HG02943 (cell line): Measurements from ENCODE around the gene CCNYL1.
"Not testable (repeated sequence)": the region's sequence is repeated elsewhere in the genome, so short reads cannot be mapped to it uniquely, and the experiment has no call there.

Experiments
- ATAC-seq: cut with Tn5 transposase; IDR thresholded peaks from one replicate; pipeline ENCODE4 v1.9.1; 2021; ENCODE audit warnings: mild to moderate bottlenecking, low read depth, moderate library complexity; ENCODE audit not compliant: unreplicated experiment

Gene CCNYL1

DNA sequence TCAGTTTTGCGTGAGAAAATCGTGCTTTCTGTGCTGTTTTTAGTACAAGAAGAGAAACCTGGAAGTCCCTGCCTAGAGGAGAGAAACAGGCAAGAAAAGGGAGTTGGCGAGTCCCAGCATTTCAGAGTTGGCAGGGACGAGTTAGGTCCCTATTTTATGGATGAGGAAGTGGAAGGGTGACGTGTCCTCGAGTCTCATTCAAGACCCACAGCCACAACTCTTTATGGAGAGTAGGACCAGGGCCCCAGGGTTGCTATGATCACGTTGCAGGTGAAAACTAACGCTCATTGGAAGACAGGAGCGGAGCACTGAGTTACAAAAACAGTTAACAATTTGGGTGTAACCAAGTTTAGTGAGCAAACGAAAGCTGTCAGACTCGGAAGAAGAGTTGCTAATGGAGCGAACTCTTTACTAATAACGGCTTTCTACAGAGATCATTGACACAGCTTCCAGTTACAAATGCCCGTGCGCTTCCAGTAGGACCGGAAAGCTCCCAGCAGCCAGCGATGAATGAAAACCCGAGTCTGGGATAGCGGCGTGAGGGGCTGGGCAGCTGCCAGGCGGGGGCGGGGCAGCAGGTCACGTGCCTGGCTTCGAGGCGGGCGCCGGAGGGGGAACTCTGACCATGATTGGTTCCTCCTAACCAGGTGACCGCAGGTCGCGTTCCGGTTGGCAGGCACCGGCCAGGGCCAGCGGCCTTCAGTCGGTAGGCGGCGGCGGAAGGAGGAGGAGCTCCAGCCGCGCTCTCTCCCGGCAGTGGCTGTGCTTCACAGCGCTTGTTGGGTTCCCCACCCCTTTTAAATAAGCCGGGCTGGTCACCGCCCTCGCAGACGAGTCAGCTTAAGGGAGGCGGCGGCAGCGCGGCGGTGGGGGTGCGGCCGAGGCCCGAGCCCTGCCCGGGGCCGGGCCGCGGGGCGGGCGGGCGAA lies at the start of gene CCNYL1:
TSS of gene CCNYL1 (plus strand) at position 827 of the 927 bp plus-strand sequence. CDS start 257 bp downstream, outside the sequence.
- peak; percentile 97 for ATAC-seq

DNA sequence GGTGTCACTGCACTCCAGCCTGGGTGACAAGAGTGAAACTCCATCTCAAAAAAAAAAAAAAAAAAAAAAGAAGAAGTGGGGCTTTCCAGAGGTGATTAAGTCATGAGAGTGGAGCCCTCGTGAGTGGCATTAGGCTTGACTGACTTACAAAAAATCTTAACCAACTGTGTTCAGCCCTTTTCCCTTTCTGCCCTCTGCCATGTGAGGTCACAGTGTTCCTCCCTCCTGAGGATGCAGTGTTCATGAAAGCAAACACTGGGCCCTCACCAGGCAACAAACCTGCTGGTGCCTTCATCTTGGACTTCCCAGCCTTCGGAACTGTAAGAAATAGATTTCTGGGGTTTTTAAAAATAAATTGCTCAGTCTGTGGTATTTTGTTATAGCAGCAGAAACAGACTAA lies 49.2 kb upstream of the CCNYL1 start:
- peak; percentile 78 for ATAC-seq

DNA sequence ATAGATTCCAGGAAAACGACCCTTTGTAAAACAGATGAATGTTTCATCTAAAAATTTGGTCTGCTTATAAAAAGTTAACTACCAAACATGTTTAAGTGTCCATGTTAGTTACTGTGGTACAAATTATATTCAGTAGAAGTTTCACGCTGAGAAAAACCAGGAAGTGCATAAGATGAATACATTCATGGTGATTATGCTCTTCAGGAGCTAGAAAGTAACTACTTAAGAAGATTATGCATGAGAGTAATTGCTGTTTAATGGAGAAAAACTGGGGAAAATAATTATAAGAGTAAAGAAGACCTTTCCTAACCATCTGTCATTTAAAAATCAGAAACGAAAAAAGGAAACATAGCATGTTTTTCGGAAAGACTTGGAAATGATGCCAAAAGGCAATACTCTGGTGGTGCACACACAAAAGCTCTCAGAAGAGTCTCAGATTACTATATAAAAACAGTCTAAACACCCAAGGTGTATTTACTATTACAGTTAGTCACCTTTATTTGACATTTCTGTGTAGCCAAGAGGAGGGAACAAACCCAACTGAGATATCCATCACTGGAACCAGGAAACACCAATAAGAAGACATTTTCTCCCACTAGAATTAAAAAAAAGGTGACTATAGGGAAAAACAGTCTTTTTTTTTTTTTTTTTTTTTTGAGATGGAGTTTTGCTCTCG lies 47.4 kb upstream of the CCNYL1 start:
- ATAC-seq = no peak

DNA sequence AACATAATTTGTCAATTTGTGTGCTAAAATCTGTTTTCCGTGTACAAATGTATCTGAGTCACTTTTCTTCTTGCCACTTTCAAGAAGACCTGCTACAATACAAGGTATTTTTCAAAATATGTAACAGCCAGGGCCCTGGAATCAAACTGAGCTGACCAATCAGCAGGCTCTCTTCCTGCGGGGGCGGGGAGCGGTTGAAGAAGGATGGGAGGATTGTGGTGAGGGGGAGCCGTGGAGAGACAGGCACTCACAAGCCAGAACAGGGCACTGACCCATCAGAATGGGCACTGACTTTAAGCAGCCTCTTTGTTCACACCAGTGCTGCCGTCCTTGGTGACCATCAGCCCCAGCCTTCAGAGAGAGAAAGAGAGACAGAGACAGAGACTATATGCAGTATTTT lies 40.6 kb upstream of the CCNYL1 start:
- ATAC-seq = no peak

DNA sequence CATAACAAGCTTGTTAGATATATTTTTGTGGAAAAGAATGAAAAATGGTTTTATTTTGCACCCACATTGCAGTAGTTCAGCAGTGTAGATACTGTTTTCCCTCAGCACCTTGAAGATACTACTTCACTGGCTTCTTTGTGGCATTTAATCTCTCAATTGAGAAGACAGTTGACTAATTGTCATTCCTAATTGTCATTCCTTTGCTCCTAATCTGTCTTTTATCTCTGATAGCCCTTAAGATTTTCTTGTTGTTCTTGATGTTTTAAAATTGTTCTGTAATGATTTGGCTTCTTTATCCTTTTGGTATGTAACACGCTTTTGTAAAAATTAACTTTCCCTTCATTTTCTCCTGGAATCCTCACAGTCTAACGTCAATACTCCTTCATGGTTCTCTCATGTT lies 38.0 kb upstream of the CCNYL1 start:
- ATAC-seq = no peak

DNA sequence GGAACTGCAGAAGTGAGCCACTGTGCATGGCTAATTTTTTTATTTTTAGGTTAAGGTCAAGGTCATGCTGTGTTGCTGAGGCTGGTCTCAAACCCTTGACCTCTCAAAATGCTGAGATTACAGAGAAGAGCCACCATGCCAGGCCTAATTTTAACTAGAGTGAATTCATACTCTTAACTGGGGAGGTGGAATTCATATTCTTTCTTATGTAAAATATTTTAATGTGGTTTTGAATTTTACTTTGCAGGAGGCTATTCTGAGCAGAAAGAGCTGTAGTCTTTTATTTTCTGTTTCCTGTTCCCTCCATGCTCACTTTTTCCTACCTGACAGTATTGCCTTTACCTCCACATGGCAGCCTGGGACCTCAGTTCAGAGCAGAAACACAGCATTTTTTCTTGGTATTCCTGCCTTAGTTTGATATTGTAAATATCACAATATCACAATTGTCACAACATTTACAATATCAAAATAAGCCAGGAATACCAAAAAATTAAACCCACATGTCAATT lies 37.1 kb upstream of the CCNYL1 start:
- no peak for ATAC-seq

DNA sequence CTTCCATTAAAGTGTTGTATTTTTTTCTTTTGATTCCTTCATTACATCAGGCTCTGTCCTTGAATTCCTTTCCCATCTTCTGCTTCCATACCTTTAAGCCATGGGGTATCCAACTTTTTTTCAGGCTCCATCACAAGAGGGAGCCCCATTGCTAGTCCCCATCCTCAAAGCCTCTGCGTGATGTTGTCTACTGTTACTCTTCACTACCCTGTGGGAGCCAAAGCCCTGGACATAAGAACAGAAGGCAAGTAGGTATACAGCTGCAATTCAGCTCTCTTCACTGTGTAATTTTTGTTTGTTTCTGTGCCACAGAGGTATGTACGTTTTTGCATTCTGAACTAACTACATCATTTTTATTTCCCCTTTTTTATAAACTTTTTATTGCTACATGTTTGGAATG lies 36.6 kb upstream of the CCNYL1 start:
- ATAC-seq = no peak

DNA sequence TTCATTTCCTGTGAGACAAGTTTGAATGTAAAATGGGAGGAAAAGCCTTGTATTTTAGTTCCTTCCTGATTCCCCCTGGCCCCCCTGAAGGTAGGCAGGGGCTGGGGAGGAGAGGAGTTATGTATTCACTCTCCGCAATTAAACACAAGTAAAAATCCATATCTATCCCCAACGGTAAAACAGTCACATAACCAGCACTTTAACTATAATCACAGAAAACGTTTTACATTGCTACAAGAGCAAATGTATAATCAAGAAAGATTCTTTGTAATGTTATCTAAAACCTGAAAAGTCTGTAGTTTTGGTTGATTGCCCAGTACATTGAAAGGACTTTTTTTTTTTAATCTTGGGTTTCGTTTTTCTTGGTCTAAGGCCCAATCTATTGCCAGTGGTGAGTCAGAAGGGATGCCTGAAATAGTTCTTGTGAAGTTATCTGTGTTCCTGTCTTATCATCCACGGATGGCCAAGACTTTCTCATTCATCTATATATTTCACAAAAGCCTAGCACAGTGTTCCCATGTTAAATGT lies 34.5 kb upstream of the CCNYL1 start:
- ATAC-seq = no peak

DNA sequence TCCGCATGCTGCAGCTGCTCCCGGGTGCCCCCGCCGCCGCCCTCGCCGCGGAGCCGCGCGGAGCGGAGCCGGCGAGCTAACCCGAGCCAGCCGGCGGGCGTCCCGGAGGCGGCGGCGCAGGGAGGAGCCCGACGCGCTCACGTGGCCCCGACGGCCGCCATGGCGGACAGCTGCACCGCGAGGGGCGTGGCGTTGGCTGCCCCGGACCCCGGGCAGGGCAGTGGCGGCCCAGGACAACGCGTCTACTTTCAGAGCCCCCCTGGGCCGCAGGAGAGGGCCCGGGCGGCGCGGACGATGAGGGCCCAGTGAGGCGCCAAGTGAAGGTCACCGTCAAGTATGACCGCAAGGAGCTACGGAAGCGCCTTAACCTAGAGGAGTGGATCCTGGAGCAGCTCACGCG lies 30.0 kb upstream of the CCNYL1 start:
- ATAC-seq = no peak

DNA sequence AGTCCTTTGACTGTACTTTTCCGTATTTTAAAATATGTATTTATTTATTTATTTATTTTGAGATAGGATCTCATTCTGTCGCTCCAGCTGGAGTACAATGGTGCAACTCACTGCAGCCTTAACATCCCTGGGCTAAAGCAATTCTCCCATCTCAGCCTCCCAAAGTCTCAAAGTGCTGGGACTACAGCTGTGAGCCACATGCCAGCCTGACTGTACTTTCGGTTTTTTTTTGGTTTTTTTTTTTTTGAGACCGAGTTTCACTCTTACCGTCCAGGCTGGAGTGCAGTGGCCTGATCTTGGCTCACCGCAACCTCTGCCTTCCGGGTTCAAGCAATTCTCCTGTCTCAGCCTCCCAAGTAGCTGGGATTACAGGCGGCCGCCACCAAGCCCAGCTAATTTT lies 28.9 kb upstream of the CCNYL1 start:
- no peak for ATAC-seq

DNA sequence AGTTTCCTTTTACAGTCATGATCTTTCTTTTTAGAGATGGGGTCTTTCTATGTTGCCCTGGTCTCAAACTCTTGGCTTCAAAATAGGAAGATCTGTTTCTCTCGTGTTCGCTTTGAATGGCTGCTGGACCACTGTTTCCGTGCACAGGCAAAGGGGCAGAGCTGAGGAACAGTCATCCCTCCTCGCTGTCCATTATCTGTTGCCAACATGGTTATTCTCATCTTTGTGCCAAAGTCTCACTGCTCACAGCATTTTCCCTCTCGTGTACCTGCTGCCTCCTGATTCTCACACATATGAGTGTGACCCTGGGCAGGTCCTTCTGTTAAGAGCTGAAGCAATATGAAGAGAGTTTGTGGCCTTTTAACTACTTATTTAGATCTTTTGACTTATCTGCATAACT lies 28.0 kb upstream of the CCNYL1 start:
- no peak for ATAC-seq

DNA sequence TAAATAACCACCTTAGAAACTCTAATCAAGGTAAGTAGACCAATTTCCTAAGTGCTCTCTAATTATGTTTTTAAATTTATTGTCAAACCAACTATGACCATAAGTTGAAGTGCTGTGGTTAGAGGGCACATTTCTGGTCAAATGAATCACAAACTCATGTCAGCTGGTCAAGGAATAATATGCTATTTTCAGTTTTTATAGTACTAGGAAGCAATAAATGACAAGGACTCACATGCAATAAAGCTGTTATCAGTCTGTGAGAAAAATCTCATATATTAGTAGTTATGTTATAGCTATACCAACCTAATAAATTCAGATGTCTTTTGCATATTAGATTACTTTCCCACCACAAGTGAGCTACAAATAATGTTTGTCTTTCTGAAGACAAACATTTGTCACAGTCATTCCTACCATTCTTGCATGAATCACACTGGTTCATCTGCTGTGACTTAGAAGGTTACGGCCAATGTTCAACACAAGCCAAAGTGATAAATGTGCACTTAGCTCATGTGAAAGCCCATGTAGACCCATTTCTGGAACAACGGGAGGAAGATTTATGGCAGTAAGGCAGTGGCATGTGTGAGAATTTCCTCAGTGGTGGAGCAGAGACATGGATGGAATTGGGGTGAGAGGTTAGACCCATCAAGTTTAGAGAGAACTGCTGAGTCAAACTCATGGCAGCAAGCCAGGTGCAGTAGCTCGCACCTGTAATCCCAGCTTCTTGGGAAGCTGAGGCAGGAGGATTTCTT lies 27.4 kb upstream of the CCNYL1 start:
- ATAC-seq = no peak

DNA sequence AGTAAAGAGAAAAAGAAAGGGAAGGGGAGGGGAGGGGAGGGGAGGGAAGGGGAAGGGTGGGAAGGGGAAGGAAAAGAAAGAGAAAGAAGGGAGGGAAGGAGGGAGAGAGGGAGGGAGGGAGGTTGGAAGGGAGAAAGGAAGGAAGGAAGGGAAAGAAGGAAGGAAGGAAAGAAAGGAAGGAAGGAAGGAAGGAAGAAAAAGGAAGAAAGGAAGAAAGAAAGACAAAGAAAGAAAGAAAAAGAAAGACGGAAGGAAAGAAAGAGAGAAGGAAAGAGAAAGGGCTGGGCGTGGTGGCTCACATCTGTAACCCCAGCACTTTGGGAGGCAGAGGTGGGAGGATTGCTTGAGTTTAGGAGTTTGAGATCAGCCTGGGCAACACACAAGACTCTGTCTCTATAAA lies 24.6 kb upstream of the CCNYL1 start:
- ATAC-seq = no peak

DNA sequence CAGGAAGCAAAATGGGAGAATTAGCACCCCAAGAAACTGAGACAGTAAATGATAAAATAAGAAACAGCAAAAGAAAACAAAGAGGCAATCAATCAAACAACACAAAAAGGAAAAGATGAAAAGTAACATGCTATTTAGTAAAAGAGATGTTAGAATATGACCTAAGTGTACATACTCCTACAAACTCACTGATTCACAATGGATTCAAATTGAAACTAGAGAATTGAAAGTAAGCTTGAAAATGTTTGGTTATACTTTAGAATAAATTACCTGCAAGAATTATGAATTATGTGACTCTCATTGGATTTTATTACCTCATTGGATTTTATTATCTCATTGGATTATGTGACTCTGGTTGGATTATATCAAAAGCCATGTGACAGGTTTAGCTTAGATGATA lies 22.8 kb upstream of the CCNYL1 start:
- ATAC-seq = no peak

DNA sequence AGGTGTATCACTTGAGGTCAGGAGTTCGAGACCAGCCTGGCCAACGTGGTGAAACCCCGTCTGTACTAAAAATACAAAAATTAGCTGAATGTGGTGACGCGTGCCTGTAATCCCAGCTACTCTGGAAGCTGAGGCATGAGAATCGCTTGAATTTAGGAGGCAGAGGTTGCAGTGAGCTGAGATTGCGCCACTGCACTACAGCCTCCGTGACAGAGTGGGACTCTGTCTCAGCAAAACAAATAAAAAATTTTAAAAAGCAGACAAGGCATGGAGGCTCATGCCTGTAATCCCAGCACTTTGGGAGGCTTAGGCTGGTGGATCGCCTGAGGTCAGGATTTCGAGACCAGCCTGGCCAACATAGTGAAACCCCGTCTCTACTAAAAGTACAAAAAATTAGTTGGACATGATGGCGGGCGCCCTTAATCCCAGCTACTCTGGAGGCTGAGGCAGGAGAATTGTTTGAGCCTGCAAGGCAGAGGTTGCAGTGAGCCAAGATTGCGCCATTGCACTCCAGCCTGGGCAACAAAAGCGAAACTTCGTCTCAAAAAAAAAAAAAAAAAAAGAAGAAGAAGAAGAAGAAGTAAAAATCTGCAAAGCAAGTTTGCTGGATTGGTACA lies 20.5 kb upstream of the CCNYL1 start:
- ATAC-seq = not testable (repeated sequence)

DNA sequence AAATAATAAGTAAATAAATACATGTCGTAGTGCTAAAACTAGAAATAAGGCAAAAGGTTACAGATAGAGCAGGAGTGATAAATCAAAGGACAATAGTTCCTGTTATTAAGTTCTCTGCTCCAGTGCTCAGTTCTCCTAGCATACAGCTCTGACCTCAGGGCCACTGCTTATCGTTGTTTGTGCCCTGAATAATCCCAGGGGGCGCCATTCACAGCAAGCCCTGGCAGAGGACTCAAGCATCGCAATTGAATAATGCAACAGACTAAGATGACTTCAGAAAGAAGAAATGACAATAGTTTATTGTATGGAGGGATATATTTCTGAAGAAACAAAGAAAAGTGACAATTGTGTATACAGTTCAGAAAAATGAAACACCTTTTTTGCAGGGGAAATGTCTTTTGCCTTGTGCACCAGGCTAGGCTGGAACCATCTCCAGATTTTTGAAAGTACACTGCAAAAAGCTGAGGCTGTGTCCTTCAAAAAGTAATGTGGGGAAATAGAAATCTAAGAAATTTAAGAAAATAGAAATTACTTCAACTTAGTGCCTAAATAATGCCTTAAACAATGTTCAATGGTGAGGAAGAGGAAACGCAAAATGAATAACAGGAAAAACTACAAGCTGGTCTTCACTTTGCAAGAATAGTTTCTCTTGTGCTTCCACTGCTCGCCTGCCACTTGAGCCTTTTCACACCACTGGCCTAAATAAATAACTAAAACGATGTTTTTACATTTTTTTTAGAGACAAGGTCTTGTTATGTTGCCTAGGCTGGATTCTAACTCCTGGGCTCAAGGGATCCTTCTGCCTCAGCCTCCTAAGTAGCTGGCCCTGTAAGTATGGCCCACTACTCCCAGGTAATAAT lies 19.0 kb upstream of the CCNYL1 start:
- no peak for ATAC-seq

DNA sequence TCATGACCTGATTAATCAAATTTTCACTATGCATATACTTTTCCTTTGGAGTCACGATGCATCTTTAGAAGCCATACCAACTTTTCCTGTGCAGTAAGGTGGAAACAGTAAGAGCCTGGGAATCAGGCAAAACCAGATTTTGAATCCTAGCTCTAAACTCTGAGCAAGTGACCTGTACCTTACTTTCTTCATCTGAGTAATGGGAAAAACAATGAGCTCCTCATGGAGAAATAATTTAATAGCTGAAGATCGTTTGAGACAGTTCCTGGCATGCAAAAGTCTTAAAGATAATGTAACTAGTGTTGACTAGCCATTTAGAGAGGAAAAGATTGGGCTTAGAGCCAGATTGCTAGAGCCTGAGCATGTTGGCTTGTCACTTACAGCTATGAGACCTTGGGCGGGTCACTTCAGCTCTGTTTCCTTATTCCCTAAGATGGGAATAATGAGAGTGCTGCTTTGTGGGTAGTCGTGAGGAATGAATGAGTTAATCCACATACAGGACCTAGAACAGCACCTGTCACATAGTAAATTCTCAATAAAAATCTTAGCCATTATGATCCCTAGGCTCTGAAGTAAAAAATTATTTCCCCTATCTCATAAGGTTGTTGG lies 17.7 kb upstream of the CCNYL1 start:
- ATAC-seq = no peak

DNA sequence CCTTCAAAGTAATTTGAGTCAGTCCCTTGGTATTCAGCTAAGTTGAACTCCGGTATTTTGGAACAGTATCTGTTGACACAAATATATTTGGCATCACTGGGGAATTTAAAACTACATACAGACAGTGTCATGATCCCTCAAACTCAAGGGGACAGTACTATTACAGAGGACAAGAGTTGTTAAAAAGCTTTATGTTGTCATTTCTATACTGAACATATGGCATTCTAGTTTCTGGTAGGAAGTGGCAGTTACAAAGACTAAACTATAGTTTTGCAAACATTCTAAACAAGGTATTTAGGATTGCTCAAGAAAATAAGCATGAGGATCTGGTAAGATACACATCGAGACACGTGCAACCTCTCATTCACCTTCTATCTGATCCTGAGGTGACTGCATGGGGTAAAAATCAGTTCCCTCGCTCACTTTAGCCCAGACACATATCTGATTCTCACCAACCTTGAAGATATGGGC lies 16.6 kb upstream of the CCNYL1 start:
- ATAC-seq = no peak

DNA sequence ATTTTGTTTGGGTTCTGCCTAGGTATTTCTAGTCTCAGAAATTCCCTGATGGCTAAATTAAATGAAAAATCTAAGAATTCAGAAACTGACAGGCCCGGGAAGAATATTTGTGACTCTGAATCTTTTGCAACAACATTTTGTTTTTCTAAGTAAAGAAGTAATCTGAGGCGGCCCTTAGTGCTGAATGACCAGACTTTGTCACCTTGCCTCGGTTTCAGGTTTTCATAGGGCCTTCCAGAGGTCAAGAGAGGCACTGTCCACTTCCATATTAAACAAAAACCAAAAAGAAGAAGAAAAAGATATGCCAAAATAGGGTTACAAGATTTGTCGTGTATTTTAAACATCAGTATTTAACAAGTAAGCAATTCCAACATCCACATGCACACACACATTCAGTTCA lies 16.1 kb upstream of the CCNYL1 start:
- ATAC-seq = no peak
